ENCODE results near the gene DKK3. TPM values are rescaled to one million over a fixed set of nuclear protein-coding genes. Genes with fewer than 3 reads are reported as not detected.

DKK3 gene
- total and polyA plus RNA-seq, 2 of the 13 experiments (the other 11 are each of a cell fraction or from before 2014, with no cell fraction given): 0.09 to 0.67 TPM

DNA sequence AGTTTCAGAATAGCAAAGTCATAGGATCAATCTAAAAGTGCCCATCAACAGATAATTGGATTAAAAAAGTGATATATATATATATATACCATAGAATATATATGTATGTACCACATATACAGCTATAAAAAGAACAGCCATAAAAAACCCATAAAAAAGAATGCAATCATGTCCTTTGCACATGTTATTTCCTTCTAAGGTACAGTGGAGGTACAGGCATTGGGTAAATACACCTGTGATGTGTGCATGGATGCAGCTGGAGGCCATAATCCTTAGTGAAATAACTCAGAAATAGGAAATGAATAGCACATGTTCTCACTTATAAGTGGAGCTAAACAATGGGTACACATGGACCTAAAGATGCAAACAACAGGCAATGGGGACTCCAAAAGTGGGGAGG lies 7.1 kb upstream of the DKK3 start:
- Histone ChIP-seq H3K4me3 (replicated peaks in 1 of 3; ENCODE audit: insufficient read depth in 1 of 3, low read depth in 2 of 3, low read length in 3 of 3) (no peak overlapping the region), H3K27ac (ENCODE audit: extremely low read length, insufficient read depth, low read length) (no peak overlapping the region), H3K9ac (ENCODE audit: insufficient read depth, low read depth, low read length) (no peak overlapping the region), H3K79me2 (ENCODE audit: insufficient read depth, low read length) (no peaks in the 10 kb centered on the region), H2AFZ (ENCODE audit: low read length) (no peak overlapping the region), H4K20me1 (ENCODE audit: insufficient read depth, low read length) (no peaks in the 10 kb centered on the region), H3K9me3 (ENCODE audit: low read length) (no peaks in the 10 kb centered on the region), H3K4me2 (ENCODE audit: low read depth, low read length) (no peak overlapping the region), H3K36me3 (replicated peaks in 1 of 2; ENCODE audit: control insufficient read depth in 1 of 2, insufficient read depth in 2 of 2, low read length in 2 of 2) (no peaks in the 10 kb centered on the region), H3K27me3 (ENCODE audit: control insufficient read depth in 1 of 2, insufficient read depth in 2 of 2, low read length in 2 of 2) (peaks cover 0 to 3% of the 10 kb centered on the region in 2 experiments; a peak in 1 of 5 replicates), H3K4me1 (ENCODE audit: insufficient read depth, low read length) (peaks cover 13% of the 10 kb centered on the region)
- TF ChIP-seq, protein P1, sequence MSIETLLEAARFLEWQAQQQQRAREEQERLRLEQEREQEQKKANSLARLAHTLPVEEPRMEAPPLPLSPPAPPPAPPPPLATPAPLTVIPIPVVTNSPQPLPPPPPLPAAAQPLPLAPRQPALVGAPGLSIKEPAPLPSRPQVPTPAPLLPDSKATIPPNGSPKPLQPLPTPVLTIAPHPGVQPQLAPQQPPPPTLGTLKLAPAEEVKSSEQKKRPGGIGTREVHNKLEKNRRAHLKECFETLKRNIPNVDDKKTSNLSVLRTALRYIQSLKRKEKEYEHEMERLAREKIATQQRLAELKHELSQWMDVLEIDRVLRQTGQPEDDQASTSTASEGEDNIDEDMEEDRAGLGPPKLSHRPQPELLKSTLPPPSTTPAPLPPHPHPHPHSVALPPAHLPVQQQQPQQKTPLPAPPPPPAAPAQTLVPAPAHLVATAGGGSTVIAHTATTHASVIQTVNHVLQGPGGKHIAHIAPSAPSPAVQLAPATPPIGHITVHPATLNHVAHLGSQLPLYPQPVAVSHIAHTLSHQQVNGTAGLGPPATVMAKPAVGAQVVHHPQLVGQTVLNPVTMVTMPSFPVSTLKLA (IDR thresholded peaks at IDR 0.05): 0 out of 2 replicates have a peak, but pooled peaks have one; percentile 2
- no peak for TF ChIP-seq SMAD1 (CRISPR knock-in tag; IDR thresholded peaks at IDR 0.05; ENCODE audit: borderline replicate concordance, low read depth)
- intact Hi-C loops (cut with micrococcal nuclease; ENCODE audit: unreplicated experiment) (no loop called here), in situ Hi-C loops (cut with HindIII; ENCODE audit: extremely low pct_ligation_motif_present, low pct_unique_long_range_greater_than_20kb) (no loop called here)
- DNase-seq (ENCODE audit: low spot score): no peak
- no peak for FAIRE-seq
- CTCF ChIA-PET (ENCODE audit: low intra/inter-chr PET ratio, low total read pairs): no interaction called here
- ATAC-seq: no peak
- POLR2A ChIA-PET: no interaction called here
- BruUV-seq (replicated peaks): no TSS peak

- no peaks in the 10 kb centered on the region for H3K79me2 ChIP-seq (ENCODE audit: insufficient read depth, low read length)
- in situ Hi-C loops (cut with HindIII; ENCODE audit: extremely low pct_ligation_motif_present, low pct_unique_long_range_greater_than_20kb): no loop called here
- FAIRE-seq: no peak
- intact Hi-C loops (cut with micrococcal nuclease; ENCODE audit: unreplicated experiment): no loop called here
- H3K27me3 ChIP-seq (ENCODE audit: control insufficient read depth in 1 of 2, insufficient read depth in 2 of 2, low read length in 2 of 2): peaks cover 1 to 17% of the 10 kb centered on the region in 2 experiments
- ChIA-PET POLR2A (no interaction called here), CTCF (ENCODE audit: low intra/inter-chr PET ratio, low total read pairs) (no interaction called here)
- TF ChIP-seq SIN3B (IDR thresholded peaks at IDR 0.05; ENCODE audit: low read length) (no peak), KDM2A (CRISPR knock-in tag; IDR thresholded peaks at IDR 0.05; ENCODE audit: borderline replicate concordance, low read depth) (no peak), SOX6 (IDR thresholded peaks at IDR 0.05) (no peak), SOX6 (CRISPR knock-in tag; IDR thresholded peaks at IDR 0.05) (no peak), SCMH1 (CRISPR knock-in tag; IDR thresholded peaks at IDR 0.05; ENCODE audit: borderline replicate concordance) (no peak), ZNF780A (CRISPR knock-in tag; IDR thresholded peaks at IDR 0.05) (no peak), KDM3A (CRISPR knock-in tag; IDR thresholded peaks at IDR 0.05; ENCODE audit: low read depth) (no peak), GATA4 (IDR thresholded peaks at IDR 0.05; ENCODE audit: borderline replicate concordance, low read depth) (no peak), FOXO1 (CRISPR knock-in tag; IDR thresholded peaks at IDR 0.05) (no peak), YY1 (IDR thresholded peaks at IDR 0.05; ENCODE audit: insufficient read depth, insufficient replicate concordance, low read depth, low read length) (no peak), MTA3 (CRISPR knock-in tag; IDR thresholded peaks at IDR 0.05) (no peak)
- TF ChIP-seq, protein P2, sequence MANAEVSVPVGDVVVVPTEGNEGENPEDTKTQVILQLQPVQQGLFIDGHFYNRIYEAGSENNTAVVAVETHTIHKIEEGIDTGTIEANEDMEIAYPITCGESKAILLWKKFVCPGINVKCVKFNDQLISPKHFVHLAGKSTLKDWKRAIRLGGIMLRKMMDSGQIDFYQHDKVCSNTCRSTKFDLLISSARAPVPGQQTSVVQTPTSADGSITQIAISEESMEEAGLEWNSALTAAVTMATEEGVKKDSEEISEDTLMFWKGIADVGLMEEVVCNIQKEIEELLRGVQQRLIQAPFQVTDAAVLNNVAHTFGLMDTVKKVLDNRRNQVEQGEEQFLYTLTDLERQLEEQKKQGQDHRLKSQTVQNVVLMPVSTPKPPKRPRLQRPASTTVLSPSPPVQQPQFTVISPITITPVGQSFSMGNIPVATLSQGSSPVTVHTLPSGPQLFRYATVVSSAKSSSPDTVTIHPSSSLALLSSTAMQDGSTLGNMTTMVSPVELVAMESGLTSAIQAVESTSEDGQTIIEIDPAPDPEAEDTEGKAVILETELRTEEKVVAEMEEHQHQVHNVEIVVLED (CRISPR knock-in tag; IDR thresholded peaks at IDR 0.05; ENCODE audit: borderline replicate concordance): no peak
- DNase-seq (ENCODE audit: low spot score): no peak
- H3K9ac ChIP-seq (ENCODE audit: insufficient read depth, low read depth, low read length): no peak overlapping the region
- BruUV-seq (replicated peaks): no TSS peak
- H3K4me2 ChIP-seq (ENCODE audit: low read depth, low read length): no peak overlapping the region
- H4K20me1 ChIP-seq (ENCODE audit: insufficient read depth, low read length): no peaks in the 10 kb centered on the region
- H3K27ac ChIP-seq (ENCODE audit: extremely low read length, insufficient read depth, low read length): no peak overlapping the region
- no peaks in the 10 kb centered on the region for H3K9me3 ChIP-seq (ENCODE audit: low read length)
- no peaks in the 10 kb centered on the region for H3K36me3 ChIP-seq (replicated peaks in 1 of 2; ENCODE audit: control insufficient read depth in 1 of 2, insufficient read depth in 2 of 2, low read length in 2 of 2)
- no peaks in the 10 kb centered on the region for H3K4me1 ChIP-seq (ENCODE audit: insufficient read depth, low read length)
- 0% methylated on average over 1 of the region's 3 CpGs for WGBS (ENCODE audit: low lambda C conversion rate)
- H3K4me3 ChIP-seq (replicated peaks in 1 of 3; ENCODE audit: insufficient read depth in 1 of 3, low read depth in 2 of 3, low read length in 3 of 3): no peak overlapping the region
- ATAC-seq: no peak
- no peak overlapping the region for H2AFZ ChIP-seq (ENCODE audit: low read length)
Measured at GRCh38 chr11:12013781-12014180, 5.4 kb upstream of the DKK3 start.

Data from HepG2 (cell line).